HG03045 (cell line): ENCODE results near the gene PLCD3.

Experiments
- ATAC-seq: cut with Tn5 transposase; IDR thresholded peaks from one replicate; pipeline ENCODE4 v1.9.1; 2021; ENCODE audit warnings: mild to moderate bottlenecking, moderate library complexity; ENCODE audit not compliant: unreplicated experiment

The PLCD3 gene

GRCh38 chr17:45118691-45119090 is 13.6 kb downstream of the PLCD3 start:
- no peak for ATAC-seq

- ATAC-seq, result no peak
Measured at GRCh38 chr17:45117848-45118646, 14.3 kb downstream of the PLCD3 start.

GRCh38 chr17:45117334-45117733 is 15.0 kb downstream of the PLCD3 start:
- ATAC-seq, result no peak

- ATAC-seq, result no peak
Measured at GRCh38 chr17:45116434-45117016, 15.8 kb downstream of the PLCD3 start.

- ATAC-seq, result no peak
Measured at GRCh38 chr17:45115871-45116270, 16.4 kb downstream of the PLCD3 start.

- no peak for ATAC-seq
Measured at GRCh38 chr17:45115015-45115625, 17.2 kb downstream of the PLCD3 start.

GRCh38 chr17:45114117-45114932 is 18.0 kb downstream of the PLCD3 start:
- ATAC-seq, result no peak

GRCh38 chr17:45113424-45113754 is 18.9 kb downstream of the PLCD3 start:
- no peak for ATAC-seq

- ATAC-seq, result no peak
Measured at GRCh38 chr17:45112559-45113423, 19.5 kb downstream of the PLCD3 start.

- ATAC-seq, result no peak
Measured at GRCh38 chr17:45111850-45112249, 20.5 kb downstream of the PLCD3 start.

GRCh38 chr17:45110676-45111611 is 21.4 kb downstream of the PLCD3 start:
- no peak for ATAC-seq

- ATAC-seq, result no peak
Measured at GRCh38 chr17:45108595-45109521, 23.5 kb downstream of the PLCD3 start.

GRCh38 chr17:45108051-45108450 is 24.3 kb downstream of the PLCD3 start:
- no peak for ATAC-seq

- ATAC-seq, result no peak
Measured at GRCh38 chr17:45107293-45108010, 24.9 kb downstream of the PLCD3 start.

- ATAC-seq, result no peak
Measured at GRCh38 chr17:45106582-45106981, 25.7 kb downstream of the PLCD3 start.

- ATAC-seq, result no peak
Measured at GRCh38 chr17:45106096-45106495, 26.2 kb downstream of the PLCD3 start.

- no peak for ATAC-seq
Measured at GRCh38 chr17:45104907-45105624, 27.2 kb downstream of the PLCD3 start.
